Body of pancreas (tissue), 4 donors: ENCODE data around the gene ATG16L1. TPM values are rescaled to one million over a fixed set of nuclear protein-coding genes. Genes with fewer than 3 reads are reported as not detected.

Experiments used
- ATAC-seq: fragments of 150-250 bp; one replicate; pipeline ENCODE4 v1.9.1; 2016
- DNase-seq, 4 donors: peaks; one replicate each; pipeline ENCODE4 v3.0.0-alpha.2; 2019
- H3K27ac ChIP-seq, 4 donors: fragments of 200-600 bp; sonication (generic); 1 replicate in 3 of 4; 2 replicates in 1 of 4; pipeline versions ENCODE4 v1.5.1 to v1.6.1; 2016 to 2019; ENCODE audit warnings: mild to moderate bottlenecking in 1 of 4, mixed read lengths in 1 of 4, moderate library complexity in 1 of 4
- H3K27me3 ChIP-seq, 2 donors: fragments of 200-600 bp; sonication (generic); one replicate each; pipeline ENCODE4 v1.6.0; 2016; ENCODE audit warnings: mild to moderate bottlenecking in 1 of 2
- H3K36me3 ChIP-seq, 2 donors: fragments of 200-600 bp; sonication (generic); replicated peaks in 1 of 2; 2 replicates each; pipeline ENCODE4 v1.5.1; 2016; ENCODE audit warnings: low read depth in 2 of 2; ENCODE audit not compliant: insufficient read depth in 1 of 2
- H3K4me1 ChIP-seq: fragments of 200-600 bp; sonication (generic); one replicate; pipeline ENCODE4 v1.6.0; 2016
- H3K4me3 ChIP-seq, 2 donors: fragments of 200-600 bp; sonication (generic); 1 replicate in 1 of 2; 2 replicates in 1 of 2; pipeline ENCODE4 v1.5.1; 2016 to 2019
- H3K9me3 ChIP-seq, 3 donors: fragments of 200-600 bp; sonication (generic); 1 replicate in 2 of 3; 2 replicates in 1 of 3; pipeline ENCODE4 v1.5.1; 2016
- POLR2A ChIP-seq, 3 donors: fragments of 450-650 bp; IDR thresholded peaks; one replicate each; pipeline ENCODE4 v1.6.1; 2016; ENCODE audit warnings: antibody characterized with exemption in 3 of 3, mild to moderate bottlenecking in 2 of 3
- WGBS, 2 donors: methylation state at CpG; one replicate each; pipeline ENCODE4 v1.1.5; 2017; 5-methylcytosine and 5-hydroxymethylcytosine counted together
- intact Hi-C: fragments of 100-400 bp; cut with DNase I; formaldehyde crosslinking; loops from one replicate; pipeline ENCODE4 v1.15.1; 2023
- total RNA-seq, 2 donors: library from RNA; depleted of rRNA; stranded (reverse); fragments of >200 nt; gene quantifications; one replicate each; pipeline ENCODE4 v1.1.0, GENCODE V29; 2016
- TF ChIP-seq, protein P1 (sequence below), 7 experiments: fragments of 450-650 bp in 4 of 7; fragments of 200-600 bp in 3 of 7; sonication (generic) in 3 of 7; IDR thresholded peaks; one replicate each; pipeline ENCODE4 v1.5.1; 2016 to 2019; ENCODE audit warnings: antibody characterized with exemption in 7 of 7

The ATG16L1 gene
- total RNA-seq, 2 donors from 2014 or later: 23.7 to 29.1 TPM

DNA sequence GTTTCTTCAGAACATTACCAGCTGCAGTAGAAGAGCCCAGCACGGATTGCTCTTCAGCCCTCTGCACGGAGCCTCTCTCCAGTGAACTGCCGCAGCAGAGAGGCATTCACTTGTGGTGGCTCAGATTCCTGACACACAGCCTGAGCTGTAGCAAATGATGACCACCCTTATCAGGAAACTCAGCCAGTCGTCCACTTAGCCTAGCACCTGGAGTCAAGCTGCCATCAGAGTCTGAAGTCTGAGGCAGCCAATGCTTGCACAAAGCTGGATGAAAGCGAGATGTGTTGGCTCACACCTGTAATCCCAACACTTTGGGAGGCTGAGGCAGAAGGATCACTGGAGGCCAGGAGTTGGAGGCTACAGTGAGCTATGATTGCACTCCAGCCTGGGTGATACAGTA is 44.4 kb downstream of the ATG16L1 start:
- no peak for ATAC-seq
- Histone ChIP-seq H3K27ac (no peak overlapping the region), H3K36me3 (peaks cover 0 to 38% of the 10 kb centered on the region in 2 donors), H3K9me3 (no peaks in the 10 kb centered on the region), H3K27me3 (no peaks in the 10 kb centered on the region), H3K4me3 (no peak overlapping the region), H3K4me1 (no peaks in the 10 kb centered on the region)
- WGBS, 2 donors: 88 to 97% methylated on average over 4 to 5 of the region's 5 CpGs
- TF ChIP-seq POLR2A (IDR thresholded peaks at IDR 0.05): no peak
- TF ChIP-seq, protein P1, sequence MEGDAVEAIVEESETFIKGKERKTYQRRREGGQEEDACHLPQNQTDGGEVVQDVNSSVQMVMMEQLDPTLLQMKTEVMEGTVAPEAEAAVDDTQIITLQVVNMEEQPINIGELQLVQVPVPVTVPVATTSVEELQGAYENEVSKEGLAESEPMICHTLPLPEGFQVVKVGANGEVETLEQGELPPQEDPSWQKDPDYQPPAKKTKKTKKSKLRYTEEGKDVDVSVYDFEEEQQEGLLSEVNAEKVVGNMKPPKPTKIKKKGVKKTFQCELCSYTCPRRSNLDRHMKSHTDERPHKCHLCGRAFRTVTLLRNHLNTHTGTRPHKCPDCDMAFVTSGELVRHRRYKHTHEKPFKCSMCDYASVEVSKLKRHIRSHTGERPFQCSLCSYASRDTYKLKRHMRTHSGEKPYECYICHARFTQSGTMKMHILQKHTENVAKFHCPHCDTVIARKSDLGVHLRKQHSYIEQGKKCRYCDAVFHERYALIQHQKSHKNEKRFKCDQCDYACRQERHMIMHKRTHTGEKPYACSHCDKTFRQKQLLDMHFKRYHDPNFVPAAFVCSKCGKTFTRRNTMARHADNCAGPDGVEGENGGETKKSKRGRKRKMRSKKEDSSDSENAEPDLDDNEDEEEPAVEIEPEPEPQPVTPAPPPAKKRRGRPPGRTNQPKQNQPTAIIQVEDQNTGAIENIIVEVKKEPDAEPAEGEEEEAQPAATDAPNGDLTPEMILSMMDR (IDR thresholded peaks at IDR 0.05): no peak
- no peak for DNase-seq
- intact Hi-C loops: no loop called here

DNA sequence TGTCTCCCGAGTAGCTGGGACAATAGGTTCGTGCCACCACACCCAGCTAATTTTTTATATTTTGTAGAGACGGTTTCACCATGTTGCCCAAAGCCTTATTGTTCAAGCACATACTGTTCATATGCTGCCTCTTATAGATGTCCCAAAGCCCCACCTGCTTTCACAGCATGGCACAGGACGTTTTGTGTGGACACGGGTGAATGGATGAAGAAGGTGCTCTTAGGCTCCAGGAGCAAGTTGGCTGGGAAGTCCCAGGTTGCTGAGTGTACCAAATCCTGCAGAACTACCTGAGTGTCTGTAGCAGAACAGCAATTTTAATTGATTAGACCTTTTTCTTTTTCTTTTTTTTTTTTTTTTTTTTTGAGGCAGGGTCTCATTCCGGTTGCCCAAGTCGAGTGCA is 45.6 kb downstream of the ATG16L1 start:
- intact Hi-C loops: no loop called here
- no peaks in the 10 kb centered on the region for H3K27me3 ChIP-seq
- no peak overlapping the region for H3K27ac ChIP-seq
- no peak for DNase-seq
- H3K36me3 ChIP-seq: peaks cover 0 to 29% of the 10 kb centered on the region in 2 donors
- ATAC-seq: no peak
- no peaks in the 10 kb centered on the region for H3K4me1 ChIP-seq
- no peak overlapping the region for H3K4me3 ChIP-seq
- TF ChIP-seq, protein P1 (IDR thresholded peaks at IDR 0.05): no peak
- TF ChIP-seq POLR2A (IDR thresholded peaks at IDR 0.05): no peak
- 81 to 83% methylated on average over 7 of the region's 7 CpGs for WGBS, 2 donors
- no peaks in the 10 kb centered on the region for H3K9me3 ChIP-seq

DNA sequence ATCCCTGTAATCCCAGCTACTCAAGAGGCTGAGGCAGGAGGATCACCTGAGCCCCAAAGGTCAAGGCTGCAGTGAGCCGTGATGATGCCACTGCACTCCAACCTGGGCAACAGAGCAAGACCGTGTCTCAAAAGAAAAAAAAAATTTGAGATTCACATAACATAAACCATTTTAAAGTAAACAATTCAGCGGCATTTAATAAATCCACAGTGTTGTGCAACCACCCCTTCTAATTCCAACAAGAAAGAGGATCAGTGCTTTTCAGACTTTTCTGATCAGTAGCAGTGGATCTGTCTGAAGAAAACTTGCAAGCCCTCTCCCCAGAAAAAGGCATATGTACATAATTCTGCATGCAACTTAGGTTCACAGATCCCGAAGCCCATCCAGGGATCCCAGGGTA is 48.9 kb downstream of the ATG16L1 start:
- intact Hi-C loops: no loop called here
- no peak for TF ChIP-seq POLR2A (IDR thresholded peaks at IDR 0.05)
- TF ChIP-seq, protein P1 (IDR thresholded peaks at IDR 0.05): no peak
- H3K9me3 ChIP-seq: no peaks in the 10 kb centered on the region
- H3K27ac ChIP-seq: no peak overlapping the region
- 73 to 82% methylated on average over 4 of the region's 4 CpGs for WGBS, 2 donors
- ATAC-seq (no peak), DNase-seq (no peak)
- no peaks in the 10 kb centered on the region for H3K4me1 ChIP-seq
- H3K4me3 ChIP-seq: no peak overlapping the region
- H3K36me3 ChIP-seq: peaks cover 0 to 4% of the 10 kb centered on the region in 2 donors
- no peaks in the 10 kb centered on the region for H3K27me3 ChIP-seq

DNA sequence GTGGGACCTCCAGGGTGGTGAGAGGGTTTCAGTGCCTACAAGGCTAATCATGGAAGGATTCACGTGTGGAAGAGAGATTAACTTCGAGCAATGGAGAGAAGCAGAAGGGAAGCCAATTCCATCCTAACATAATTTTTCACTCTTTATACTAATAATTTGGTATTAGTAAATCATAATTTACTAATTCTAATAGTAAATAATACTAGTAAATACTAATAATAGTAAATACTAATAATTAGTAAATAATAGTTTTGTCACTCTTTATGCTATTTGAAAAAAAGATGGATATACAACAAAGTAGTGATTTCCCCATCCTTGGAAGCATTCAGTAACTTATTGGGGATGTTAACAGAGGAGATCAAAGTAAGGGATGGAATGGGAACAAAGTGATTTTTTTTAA is 49.8 kb downstream of the ATG16L1 start:
- intact Hi-C loops: no loop called here

DNA sequence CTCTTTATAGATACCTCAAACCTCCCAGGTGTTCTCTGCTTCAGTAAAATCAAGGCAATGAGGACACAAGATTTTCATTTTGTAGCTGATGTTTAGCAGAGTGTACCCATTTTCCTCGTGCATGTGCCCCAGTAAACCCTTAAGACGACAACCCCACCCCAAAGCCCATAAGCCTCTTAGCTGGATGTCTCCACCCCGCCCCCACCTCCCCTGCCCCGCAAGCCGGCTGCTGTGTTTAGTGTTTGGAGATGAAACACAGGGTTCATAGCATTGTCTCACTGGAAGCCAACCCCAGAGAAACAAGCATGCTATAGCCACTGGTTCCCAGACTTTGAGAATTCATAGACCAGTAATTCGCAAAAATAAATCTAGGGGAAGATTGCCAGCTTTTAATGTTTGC is 50.3 kb downstream of the ATG16L1 start:
- no peaks in the 10 kb centered on the region for H3K4me1 ChIP-seq
- H3K27ac ChIP-seq: no peak overlapping the region
- ATAC-seq (no peak), DNase-seq (no peak)
- H3K27me3 ChIP-seq: no peaks in the 10 kb centered on the region
- H3K4me3 ChIP-seq: no peak overlapping the region
- intact Hi-C loops: no loop called here
- no peaks in the 10 kb centered on the region for H3K36me3 ChIP-seq
- TF ChIP-seq, protein P1 (IDR thresholded peaks at IDR 0.05): no peak
- no peak for TF ChIP-seq POLR2A (IDR thresholded peaks at IDR 0.05)
- WGBS, 2 donors: 37 to 40% methylated on average over 5 to 6 of the region's 6 CpGs
- no peaks in the 10 kb centered on the region for H3K9me3 ChIP-seq

More for the DNA sequence above, 49.8 kb downstream of the ATG16L1 start:
- ATAC-seq (no peak), DNase-seq (no peak)
- no peak for TF ChIP-seq POLR2A (IDR thresholded peaks at IDR 0.05)
- TF ChIP-seq, protein P1 (IDR thresholded peaks at IDR 0.05): no peak
- H3K4me1 ChIP-seq: no peaks in the 10 kb centered on the region
- no peak overlapping the region for H3K27ac ChIP-seq
- H3K36me3 ChIP-seq: no peaks in the 10 kb centered on the region
- H3K4me3 ChIP-seq: no peak overlapping the region
- WGBS, 2 donors: 71 to 74% methylated on average over 2 of the region's 2 CpGs
- H3K27me3 ChIP-seq: no peaks in the 10 kb centered on the region
- H3K9me3 ChIP-seq: no peaks in the 10 kb centered on the region
